Skeletal muscle satellite cell (primary cell): Measurements from ENCODE around the gene CCDC85C.

Experiments used
- H3K27me3 ChIP-seq: 2 replicates; pipeline ENCODE4 v1.7.0; 2013; ENCODE audit warnings: low read length; ENCODE audit not compliant: control insufficient read depth, insufficient read depth
- H3K36me3 ChIP-seq: 2 replicates; pipeline ENCODE4 v1.7.0; 2013; ENCODE audit warnings: mild to moderate bottlenecking, control low read depth, low read length; ENCODE audit not compliant: insufficient read depth
- H3K4me1 ChIP-seq: 2 replicates; pipeline ENCODE4 v1.7.0; 2013; ENCODE audit warnings: low read length; ENCODE audit not compliant: control insufficient read depth, insufficient read depth
- H3K4me2 ChIP-seq: 2 replicates; pipeline ENCODE4 v1.7.0; 2013; ENCODE audit warnings: mild to moderate bottlenecking, low read length
- H3K4me3 ChIP-seq: 2 replicates; pipeline ENCODE4 v1.7.0; 2013; ENCODE audit warnings: low read length
- H3K9ac ChIP-seq: 2 replicates; pipeline ENCODE4 v1.7.0; 2013; ENCODE audit warnings: mild to moderate bottlenecking, low read depth, low read length, moderate library complexity
- H3K9me3 ChIP-seq: replicated peaks from 2 replicates; pipeline ENCODE4 v1.7.0; 2013; ENCODE audit warnings: mild to moderate bottlenecking, control low read depth, low read length

CCDC85C gene

GRCh38 chr14:99545586-99545985 is 58.4 kb downstream of the CCDC85C start:
- no peaks in the 10 kb centered on the region for H3K9me3 ChIP-seq
- no peak overlapping the region for H3K4me3 ChIP-seq
- no peaks in the 10 kb centered on the region for H3K36me3 ChIP-seq
- no peak overlapping the region for H3K9ac ChIP-seq
- H3K27me3 ChIP-seq: peaks cover 68% of the 10 kb centered on the region
- H3K4me2 ChIP-seq: no peak overlapping the region
- no peaks in the 10 kb centered on the region for H3K4me1 ChIP-seq

GRCh38 chr14:99544991-99545390 is 59.0 kb downstream of the CCDC85C start:
- no peak overlapping the region for H3K9ac ChIP-seq
- H3K4me1 ChIP-seq: no peaks in the 10 kb centered on the region
- no peak overlapping the region for H3K4me3 ChIP-seq
- H3K9me3 ChIP-seq: no peaks in the 10 kb centered on the region
- peaks cover 63% of the 10 kb centered on the region for H3K27me3 ChIP-seq
- no peaks in the 10 kb centered on the region for H3K36me3 ChIP-seq
- no peak overlapping the region for H3K4me2 ChIP-seq

GRCh38 chr14:99543985-99544384 is 60.0 kb downstream of the CCDC85C start:
- H3K36me3 ChIP-seq: no peaks in the 10 kb centered on the region
- H3K4me2 ChIP-seq: no peak overlapping the region
- no peak overlapping the region for H3K9ac ChIP-seq
- H3K4me3 ChIP-seq: no peak overlapping the region
- H3K27me3 ChIP-seq: peaks cover 53% of the 10 kb centered on the region
- no peaks in the 10 kb centered on the region for H3K4me1 ChIP-seq
- H3K9me3 ChIP-seq: no peaks in the 10 kb centered on the region

GRCh38 chr14:99543370-99543769 is 60.6 kb downstream of the CCDC85C start:
- Histone ChIP-seq H3K4me3 (no peak overlapping the region), H3K27me3 (peaks cover 47% of the 10 kb centered on the region), H3K36me3 (no peaks in the 10 kb centered on the region), H3K4me2 (no peak overlapping the region), H3K4me1 (no peaks in the 10 kb centered on the region), H3K9me3 (no peaks in the 10 kb centered on the region), H3K9ac (no peak overlapping the region)

GRCh38 chr14:99542566-99542965 is 61.4 kb downstream of the CCDC85C start:
- Histone ChIP-seq H3K36me3 (no peaks in the 10 kb centered on the region), H3K9ac (no peak overlapping the region), H3K27me3 (peaks cover 40% of the 10 kb centered on the region), H3K9me3 (no peaks in the 10 kb centered on the region), H3K4me2 (no peak overlapping the region), H3K4me1 (peaks cover 5% of the 10 kb centered on the region), H3K4me3 (no peak overlapping the region)

- Histone ChIP-seq H3K9me3 (no peaks in the 10 kb centered on the region), H3K4me1 (peaks cover 12% of the 10 kb centered on the region), H3K36me3 (no peaks in the 10 kb centered on the region), H3K27me3 (peaks cover 40% of the 10 kb centered on the region), H3K4me3 (no peak overlapping the region), H3K9ac (no peak overlapping the region), H3K4me2 (no peak overlapping the region)
Observed at GRCh38 chr14:99541677-99542470, 62.1 kb downstream of the CCDC85C start.

GRCh38 chr14:99541211-99541610 is 62.8 kb downstream of the CCDC85C start:
- no peaks in the 10 kb centered on the region for H3K9me3 ChIP-seq
- no peak overlapping the region for H3K4me2 ChIP-seq
- no peaks in the 10 kb centered on the region for H3K36me3 ChIP-seq
- H3K4me1 ChIP-seq: peaks cover 12% of the 10 kb centered on the region
- H3K9ac ChIP-seq: no peak overlapping the region
- H3K4me3 ChIP-seq: no peak overlapping the region
- peaks cover 35% of the 10 kb centered on the region for H3K27me3 ChIP-seq

- H3K27me3 ChIP-seq: peaks cover 28% of the 10 kb centered on the region
- H3K4me3 ChIP-seq: no peak overlapping the region
- H3K9me3 ChIP-seq: no peaks in the 10 kb centered on the region
- H3K4me2 ChIP-seq: no peak overlapping the region
- H3K36me3 ChIP-seq: no peaks in the 10 kb centered on the region
- H3K4me1 ChIP-seq: peaks cover 16% of the 10 kb centered on the region
- H3K9ac ChIP-seq: no peak overlapping the region
Observed at GRCh38 chr14:99540196-99541032, 63.6 kb downstream of the CCDC85C start.

- no peaks in the 10 kb centered on the region for H3K9me3 ChIP-seq
- peaks cover 20% of the 10 kb centered on the region for H3K27me3 ChIP-seq
- peaks cover 25% of the 10 kb centered on the region for H3K4me1 ChIP-seq
Observed at GRCh38 chr14:99539491-99539890, 64.5 kb downstream of the CCDC85C start.

GRCh38 chr14:99538733-99539132 is 65.3 kb downstream of the CCDC85C start:
- H3K9ac ChIP-seq: no peak overlapping the region
- H3K4me2 ChIP-seq: no peak overlapping the region
- no peak overlapping the region for H3K4me3 ChIP-seq
- H3K27me3 ChIP-seq: peaks cover 14% of the 10 kb centered on the region
- peaks cover 29% of the 10 kb centered on the region for H3K4me1 ChIP-seq
- no peaks in the 10 kb centered on the region for H3K9me3 ChIP-seq
- no peaks in the 10 kb centered on the region for H3K36me3 ChIP-seq

More at GRCh38 chr14:99539491-99539890, 64.5 kb downstream of the CCDC85C start:
- H3K4me3 ChIP-seq: no peak overlapping the region
- no peaks in the 10 kb centered on the region for H3K36me3 ChIP-seq
- H3K9ac ChIP-seq: no peak overlapping the region
- H3K4me2 ChIP-seq: no peak overlapping the region

- Histone ChIP-seq H3K36me3 (no peaks in the 10 kb centered on the region), H3K9ac (no peak overlapping the region), H3K4me1 (peaks cover 29% of the 10 kb centered on the region), H3K9me3 (no peaks in the 10 kb centered on the region), H3K4me3 (no peak overlapping the region), H3K4me2 (no peak overlapping the region), H3K27me3 (peaks cover 11% of the 10 kb centered on the region)
Observed at GRCh38 chr14:99538275-99538674, 65.7 kb downstream of the CCDC85C start.
